Esophagus squamous epithelium (tissue), 4 donors: ENCODE data around the gene CABP1.

ENCODE experiments used
- CTCF ChIP-seq, 6 experiments: fragments of 450-650 bp in 4 of 6; fragments of 200-600 bp in 2 of 6; sonication (generic) in 2 of 6; IDR thresholded peaks; one replicate each; pipeline ENCODE4 v1.5.1; 2016 to 2019; ENCODE audit warnings: antibody characterized with exemption in 6 of 6, mild to moderate bottlenecking in 4 of 6, moderate library complexity in 4 of 6
- POLR2A ChIP-seq, 4 donors: fragments of 450-650 bp; IDR thresholded peaks; one replicate each; pipeline ENCODE4 v1.6.1; 2017; ENCODE audit warnings: antibody characterized with exemption in 4 of 4, mild to moderate bottlenecking in 4 of 4, moderate library complexity in 3 of 4

DNA sequence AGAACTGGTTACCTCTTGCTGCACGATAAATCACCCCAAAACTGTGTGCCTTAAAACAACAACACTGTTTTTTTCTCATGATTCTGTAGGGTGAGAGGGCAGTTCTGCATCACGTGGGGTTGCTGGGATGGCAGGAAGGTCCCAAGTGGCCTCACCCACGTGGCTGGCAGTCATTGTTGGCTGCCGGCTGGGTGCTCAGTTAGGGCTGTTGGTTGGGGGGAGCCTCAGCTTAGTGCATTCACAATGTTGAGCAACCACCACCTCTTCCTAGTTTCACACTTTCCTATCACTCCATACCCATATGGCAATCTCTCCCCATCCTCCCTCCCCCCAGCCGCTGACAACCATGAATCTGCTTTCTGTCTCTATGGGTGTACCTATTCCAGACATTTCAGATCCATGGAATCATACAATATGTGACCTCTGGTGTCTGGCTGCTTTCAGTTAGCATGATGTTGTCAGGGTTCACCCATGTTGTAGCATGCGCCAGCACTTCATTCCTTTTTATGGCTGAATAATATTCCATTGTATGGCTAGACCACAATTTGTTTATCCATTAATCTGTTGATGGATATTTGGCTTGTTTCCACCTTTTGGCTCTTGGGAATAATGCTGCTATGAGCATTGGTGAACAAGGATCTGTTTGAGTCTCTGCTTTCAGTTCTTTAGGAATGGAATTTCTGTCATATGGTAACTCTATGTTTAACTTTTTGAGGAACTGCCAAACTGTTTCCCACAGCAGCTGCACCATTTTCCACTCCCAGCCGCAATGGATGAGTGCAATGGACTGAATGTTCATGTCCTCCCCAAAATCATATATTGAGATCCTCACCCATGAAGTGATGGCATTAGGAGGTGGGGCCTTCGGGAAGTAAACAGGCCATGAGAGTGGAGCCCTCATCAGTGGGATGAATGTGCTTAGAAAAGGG lies 48.0 kb upstream of the CABP1 start:
- TF ChIP-seq CTCF (IDR thresholded peaks at IDR 0.05) (no peak), POLR2A (IDR thresholded peaks at IDR 0.05) (no peak)
